Tibial artery (tissue), 4 donors: ENCODE measurements around the gene UTS2.

ENCODE experiments used
- DNase-seq, 2 donors: peaks; one replicate each; pipeline ENCODE4 v3.0.0-alpha.2; 2019
- H3K27ac ChIP-seq, 2 donors: fragments of 200-600 bp; sonication (generic) in 1 of 2; 1 replicate in 1 of 2; 2 replicates in 1 of 2; pipeline ENCODE4 v1.5.1; 2018 to 2019; ENCODE audit warnings: mild to moderate bottlenecking in 1 of 2
- H3K27me3 ChIP-seq, 2 donors: fragments of 200-600 bp; sonication (generic) in 1 of 2; one replicate each; pipeline versions ENCODE4 v1.5.1 to v1.6.0; 2016 to 2019
- H3K36me3 ChIP-seq, 3 donors: fragments of 200-600 bp; sonication (generic) in 2 of 3; one replicate each; pipeline ENCODE4 v1.5.1; 2016 to 2019; ENCODE audit warnings: mild to moderate bottlenecking in 2 of 3
- H3K4me1 ChIP-seq, 4 donors: fragments of 200-600 bp; sonication (generic) in 2 of 4; 1 replicate in 3 of 4; 2 replicates in 1 of 4; pipeline ENCODE4 v1.5.1; 2016 to 2019
- H3K4me3 ChIP-seq, 2 donors: fragments of 200-600 bp; sonication (generic) in 1 of 2; 1 replicate in 1 of 2; 2 replicates in 1 of 2; pipeline ENCODE4 v1.5.1; 2018 to 2019; ENCODE audit warnings: mild to moderate bottlenecking in 2 of 2
- H3K9me3 ChIP-seq, 3 donors: fragments of 200-600 bp; sonication (generic) in 1 of 3; one replicate each; pipeline ENCODE4 v1.5.1; 2016 to 2019
- intact Hi-C: fragments of 100-400 bp; cut with DNase I; formaldehyde crosslinking; loops from one replicate; pipeline ENCODE4 v1.15.0; 2023; ENCODE audit warnings: low total_unique reads
- TF ChIP-seq, protein P1 (sequence below), 2 experiments: fragments of 200-600 bp in 1 of 2; fragments of 450-650 bp in 1 of 2; IDR thresholded peaks; one replicate each; pipeline ENCODE4 v1.5.1; 2017 to 2019; ENCODE audit warnings: antibody characterized with exemption in 2 of 2, mild to moderate bottlenecking in 1 of 2, moderate library complexity in 1 of 2

The UTS2 gene

DNA sequence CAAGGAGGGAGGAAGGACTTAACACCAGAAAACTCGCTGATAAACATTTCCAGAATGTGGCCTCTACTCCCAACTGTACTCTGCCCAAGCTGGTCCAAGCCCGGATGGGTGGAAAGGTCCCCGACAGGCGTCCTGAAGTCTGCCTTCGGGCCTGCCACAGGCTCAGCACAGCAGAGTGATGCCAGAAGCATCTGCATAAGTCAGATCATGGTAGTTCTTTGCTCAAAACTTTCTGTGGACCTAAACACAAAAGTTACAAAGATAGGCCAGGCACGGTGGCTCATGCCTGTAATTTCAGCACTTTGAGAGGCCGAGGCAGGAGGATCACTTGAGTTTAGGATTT is 790 bp upstream of the UTS2 start:
- Histone ChIP-seq H3K36me3 (peaks cover 0 to 3% (median 0%) of the 10 kb centered on the region in 3 donors), H3K27ac (no peak overlapping the region), H3K27me3 (peaks cover 0 to 2% of the 10 kb centered on the region in 2 donors), H3K9me3 (no peaks in the 10 kb centered on the region), H3K4me3 (no peak overlapping the region), H3K4me1 (no peaks in the 10 kb centered on the region)
- no peak for DNase-seq
- intact Hi-C loops: no loop called here
- TF ChIP-seq, protein P1, sequence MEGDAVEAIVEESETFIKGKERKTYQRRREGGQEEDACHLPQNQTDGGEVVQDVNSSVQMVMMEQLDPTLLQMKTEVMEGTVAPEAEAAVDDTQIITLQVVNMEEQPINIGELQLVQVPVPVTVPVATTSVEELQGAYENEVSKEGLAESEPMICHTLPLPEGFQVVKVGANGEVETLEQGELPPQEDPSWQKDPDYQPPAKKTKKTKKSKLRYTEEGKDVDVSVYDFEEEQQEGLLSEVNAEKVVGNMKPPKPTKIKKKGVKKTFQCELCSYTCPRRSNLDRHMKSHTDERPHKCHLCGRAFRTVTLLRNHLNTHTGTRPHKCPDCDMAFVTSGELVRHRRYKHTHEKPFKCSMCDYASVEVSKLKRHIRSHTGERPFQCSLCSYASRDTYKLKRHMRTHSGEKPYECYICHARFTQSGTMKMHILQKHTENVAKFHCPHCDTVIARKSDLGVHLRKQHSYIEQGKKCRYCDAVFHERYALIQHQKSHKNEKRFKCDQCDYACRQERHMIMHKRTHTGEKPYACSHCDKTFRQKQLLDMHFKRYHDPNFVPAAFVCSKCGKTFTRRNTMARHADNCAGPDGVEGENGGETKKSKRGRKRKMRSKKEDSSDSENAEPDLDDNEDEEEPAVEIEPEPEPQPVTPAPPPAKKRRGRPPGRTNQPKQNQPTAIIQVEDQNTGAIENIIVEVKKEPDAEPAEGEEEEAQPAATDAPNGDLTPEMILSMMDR (IDR thresholded peaks at IDR 0.05): no peak

DNA sequence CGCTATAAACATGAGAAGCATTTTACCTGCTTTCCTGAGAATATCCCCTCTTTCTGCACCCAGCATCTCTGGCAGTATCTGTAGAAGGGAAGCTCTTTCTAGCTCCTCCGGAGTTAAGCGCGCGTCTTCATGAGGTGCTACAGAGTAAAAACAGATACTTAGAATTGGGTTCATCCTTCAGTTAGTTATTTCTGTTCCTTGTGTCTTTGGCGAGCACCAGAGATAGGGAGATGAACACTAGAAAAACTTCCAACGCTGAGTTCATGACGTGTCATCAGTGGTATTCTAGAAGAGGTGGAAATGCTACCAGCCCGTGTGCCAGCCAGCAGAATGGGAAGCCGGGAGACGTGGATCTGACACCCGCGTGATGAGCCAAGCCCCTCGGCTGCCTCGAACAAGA is 2.1 kb downstream of the UTS2 start:
- no peak for DNase-seq
- no peak overlapping the region for H3K4me3 ChIP-seq
- no peaks in the 10 kb centered on the region for H3K4me1 ChIP-seq
- intact Hi-C loops: no loop called here
- no peaks in the 10 kb centered on the region for H3K27me3 ChIP-seq
- peaks cover 0 to 6% (median 0%) of the 10 kb centered on the region in 3 donors for H3K36me3 ChIP-seq
- TF ChIP-seq, protein P1 (IDR thresholded peaks at IDR 0.05): no peak
- no peaks in the 10 kb centered on the region for H3K9me3 ChIP-seq
- no peak overlapping the region for H3K27ac ChIP-seq

DNA sequence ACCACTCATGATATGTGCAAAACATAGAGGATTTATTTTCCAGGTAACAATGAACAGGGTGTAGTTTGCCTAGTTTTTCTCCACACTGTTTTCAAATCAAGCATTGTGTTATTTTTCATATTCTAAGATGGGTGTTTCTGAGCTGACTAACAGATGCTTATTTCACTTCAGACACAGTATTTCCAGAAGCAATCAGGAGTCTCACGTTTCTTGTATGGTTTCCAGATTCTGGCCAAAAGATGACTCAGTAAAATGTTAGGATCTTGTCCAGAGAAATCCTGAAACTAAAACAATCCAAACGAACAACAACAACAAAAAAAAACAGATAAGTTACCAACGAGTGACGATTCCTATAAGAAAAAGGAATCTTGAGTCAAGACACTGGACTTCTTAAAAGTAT is 5.3 kb downstream of the UTS2 start:
- Histone ChIP-seq H3K4me1 (no peaks in the 10 kb centered on the region), H3K27me3 (no peaks in the 10 kb centered on the region), H3K27ac (no peak overlapping the region), H3K36me3 (peaks cover 19 to 35% (median 25%) of the 10 kb centered on the region in 3 donors), H3K9me3 (no peaks in the 10 kb centered on the region), H3K4me3 (no peak overlapping the region)
- DNase-seq: no peak
- TF ChIP-seq, protein P1 (IDR thresholded peaks at IDR 0.05): no peak
- intact Hi-C loops: no loop called here

DNA sequence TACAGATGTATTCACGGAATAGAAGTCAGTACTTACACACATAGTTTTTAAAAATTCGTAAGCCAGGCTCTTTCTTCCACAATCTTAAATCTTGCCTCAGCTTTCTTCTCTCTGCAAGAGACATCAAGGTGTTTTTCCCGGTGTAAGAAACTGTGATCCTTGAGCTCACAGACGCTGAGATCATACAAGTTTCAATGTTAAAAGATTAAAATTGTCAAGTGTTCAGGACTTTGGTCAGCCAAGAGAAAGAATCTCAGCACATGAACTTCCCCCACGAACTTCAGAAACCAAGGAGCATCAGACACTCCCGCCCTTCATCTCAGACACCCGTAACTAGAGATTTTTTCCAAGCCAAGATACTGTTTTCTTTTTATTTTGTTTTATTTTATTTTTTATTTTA is 6.2 kb downstream of the UTS2 start:
- intact Hi-C loops: no loop called here
- H3K9me3 ChIP-seq: no peaks in the 10 kb centered on the region
- no peak for DNase-seq
- H3K27me3 ChIP-seq: no peaks in the 10 kb centered on the region
- TF ChIP-seq, protein P1 (IDR thresholded peaks at IDR 0.05): no peak
- H3K36me3 ChIP-seq: peaks cover 28 to 44% (median 34%) of the 10 kb centered on the region in 3 donors
- H3K27ac ChIP-seq: no peak overlapping the region
- H3K4me1 ChIP-seq: no peaks in the 10 kb centered on the region
- H3K4me3 ChIP-seq: no peak overlapping the region

DNA sequence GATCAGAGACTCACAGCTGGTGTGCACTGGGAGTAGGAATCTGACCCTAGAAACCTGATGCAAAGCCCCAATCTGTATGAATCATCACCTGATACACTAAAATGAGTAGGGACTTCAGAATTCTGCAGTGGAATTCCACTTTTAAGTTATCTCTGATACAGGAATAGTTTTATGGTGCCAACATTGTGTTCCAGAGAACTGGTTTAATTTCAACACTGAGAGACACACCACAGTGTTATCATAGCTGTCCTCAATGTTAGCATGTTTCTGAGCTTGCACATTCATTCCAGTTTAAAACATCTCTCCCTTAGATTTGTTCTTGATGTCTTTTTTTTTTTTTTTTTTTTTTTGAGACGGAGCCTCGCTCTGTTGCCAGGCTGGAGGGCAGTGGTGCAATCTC is 7.1 kb downstream of the UTS2 start:
- Histone ChIP-seq H3K27ac (no peak overlapping the region), H3K4me1 (no peaks in the 10 kb centered on the region), H3K36me3 (peaks cover 36 to 53% (median 43%) of the 10 kb centered on the region in 3 donors), H3K27me3 (no peaks in the 10 kb centered on the region), H3K9me3 (no peaks in the 10 kb centered on the region), H3K4me3 (no peak overlapping the region)
- DNase-seq: no peak
- TF ChIP-seq, protein P1 (IDR thresholded peaks at IDR 0.05): no peak
- intact Hi-C loops: no loop called here

DNA sequence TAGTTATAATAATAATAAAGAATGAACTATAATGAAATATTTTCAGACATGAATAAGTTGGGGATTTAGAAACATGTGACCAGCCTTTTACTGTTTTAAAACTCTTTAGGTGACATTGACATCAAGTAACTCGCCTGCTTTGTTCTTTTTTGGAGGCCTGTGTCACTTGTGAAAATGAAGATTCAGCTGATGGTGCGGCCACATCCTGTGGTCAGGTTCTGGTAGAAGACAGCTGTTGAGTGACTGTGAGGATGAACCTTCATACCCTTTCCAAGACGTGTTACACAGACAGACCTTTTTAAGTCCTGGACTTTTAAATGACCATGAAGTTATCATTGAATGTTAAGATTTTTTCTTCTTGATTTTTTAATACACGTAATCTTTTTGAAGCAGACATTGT is 10.3 kb downstream of the UTS2 start:
- Histone ChIP-seq H3K9me3 (peaks cover 0 to 15% (median 6%) of the 10 kb centered on the region in 3 donors), H3K36me3 (peaks cover 68 to 80% (median 76%) of the 10 kb centered on the region in 3 donors), H3K4me3 (no peak overlapping the region), H3K4me1 (no peaks in the 10 kb centered on the region), H3K27me3 (no peaks in the 10 kb centered on the region), H3K27ac (no peak overlapping the region)
- TF ChIP-seq, protein P1 (IDR thresholded peaks at IDR 0.05): no peak
- intact Hi-C loops: no loop called here
- DNase-seq: no peak
